ENCODE data around the gene CRIP3.
"Not testable (repeated sequence)": the region's sequence is repeated elsewhere in the genome, so short reads cannot be mapped to it uniquely, and the experiment has no call there.

The CRIP3 gene

DNA sequence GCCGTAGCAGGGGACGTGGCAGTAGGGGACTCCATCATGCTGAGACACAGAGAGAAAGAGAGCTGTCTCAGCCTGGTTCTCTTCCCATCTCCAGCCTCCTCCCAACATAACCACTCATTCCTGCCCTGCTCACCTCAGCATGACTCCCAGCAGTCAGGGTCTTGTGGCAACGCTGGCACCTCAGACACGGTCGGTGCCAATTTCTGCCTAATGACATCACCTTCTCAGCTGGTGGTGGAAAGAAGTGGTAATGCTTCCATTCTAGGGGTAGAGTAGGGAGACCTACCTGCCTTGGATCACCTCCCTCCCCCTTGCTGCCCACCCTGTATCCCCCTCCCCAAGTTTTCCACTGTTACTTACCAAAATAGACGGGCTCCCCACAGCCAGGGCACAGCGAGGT lies 2.5 kb downstream of the CRIP3 start:
- no peak for DNase-seq (ENCODE audit: low read depth)

DNA sequence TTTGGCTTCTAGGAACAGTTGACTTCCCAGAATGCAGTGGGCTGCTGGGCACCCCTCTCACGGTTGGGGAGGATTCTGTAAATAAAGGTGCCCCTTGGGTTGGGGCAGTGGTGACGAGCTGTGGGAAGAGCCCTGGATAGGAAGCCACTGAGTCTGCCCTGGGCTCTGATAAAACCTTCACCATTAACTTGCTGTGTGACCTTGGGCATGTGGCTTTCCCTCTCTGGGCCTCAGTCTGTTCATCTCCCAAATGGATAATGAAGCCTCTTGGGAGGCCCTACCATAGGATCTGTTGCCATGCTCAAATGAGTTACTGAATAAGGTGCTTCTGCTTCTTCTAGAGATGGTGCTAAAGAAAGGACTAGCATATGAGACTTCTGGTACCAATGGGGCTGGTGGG lies 3.7 kb downstream of the CRIP3 start:
- DNase-seq (ENCODE audit: low read depth), result no peak

DNA sequence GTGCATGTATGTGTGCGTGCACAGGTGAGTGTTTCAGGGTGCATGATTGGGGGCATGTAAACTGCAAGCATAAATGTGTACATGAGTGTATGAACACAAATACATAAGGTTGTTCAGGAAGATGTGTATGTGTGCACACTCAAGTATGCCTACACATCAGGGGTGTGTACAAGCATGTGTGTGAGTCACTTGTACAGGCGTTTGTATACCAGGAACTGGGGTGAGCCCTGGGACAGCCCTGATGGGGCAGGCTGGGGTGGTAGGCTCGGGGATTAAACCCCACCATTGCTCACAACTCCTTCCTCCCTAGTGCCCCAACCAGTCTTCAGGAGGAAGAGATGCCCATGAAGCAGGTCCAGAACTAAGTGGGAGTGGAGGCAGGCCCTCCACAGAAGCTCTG lies 4.3 kb downstream of the CRIP3 start:
- DNase-seq (ENCODE audit: low read depth), result no peak

DNA sequence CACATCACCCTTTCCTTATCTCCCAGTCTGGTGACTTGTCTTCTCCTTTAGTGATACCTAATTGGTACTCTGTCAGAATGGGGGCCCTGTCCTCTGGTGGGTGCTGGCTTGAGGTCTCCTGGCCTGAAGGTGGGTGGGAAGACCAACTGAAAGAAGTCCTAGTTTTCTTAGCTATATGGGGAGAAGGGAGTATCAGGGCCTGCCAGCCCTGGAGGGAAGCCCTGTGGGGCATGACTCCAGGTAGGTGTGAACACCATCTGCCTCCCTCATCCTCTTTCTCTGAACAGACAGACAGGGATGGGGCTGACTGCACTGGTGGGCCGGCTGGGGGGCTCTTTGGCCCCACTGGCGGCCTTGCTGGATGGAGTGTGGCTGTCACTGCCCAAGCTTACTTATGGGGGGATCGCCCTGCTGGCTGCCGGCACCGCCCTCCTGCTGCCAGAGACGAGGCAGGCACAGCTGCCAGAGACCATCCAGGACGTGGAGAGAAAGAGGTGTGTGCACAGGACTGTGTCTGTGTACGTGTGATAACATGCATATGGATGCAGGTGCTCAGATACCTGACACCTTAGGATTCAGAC lies 4.8 kb downstream of the CRIP3 start:
- DNase-seq (ENCODE audit: low read depth), result no peak

DNA sequence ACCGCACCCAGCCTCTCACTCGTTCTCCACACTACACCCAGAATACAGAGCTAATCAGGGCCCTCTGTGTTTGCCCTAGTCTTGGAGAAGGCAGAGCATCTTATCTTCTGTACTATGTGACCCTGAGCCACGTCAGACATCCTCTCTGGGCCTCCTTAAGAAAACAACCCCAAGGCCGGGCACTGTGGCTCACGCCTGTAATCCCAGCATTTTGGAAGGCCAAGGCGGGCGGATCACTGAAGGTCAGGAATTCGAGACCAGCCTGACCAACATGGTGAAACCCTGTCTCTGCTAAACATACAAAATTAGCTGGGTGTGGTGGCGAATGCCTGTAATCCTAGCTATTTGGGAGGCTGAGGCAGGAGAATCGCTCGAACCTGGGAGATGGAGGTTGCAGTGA lies 5.6 kb downstream of the CRIP3 start:
- DNase-seq (ENCODE audit: low read depth), result not testable (repeated sequence)

DNA sequence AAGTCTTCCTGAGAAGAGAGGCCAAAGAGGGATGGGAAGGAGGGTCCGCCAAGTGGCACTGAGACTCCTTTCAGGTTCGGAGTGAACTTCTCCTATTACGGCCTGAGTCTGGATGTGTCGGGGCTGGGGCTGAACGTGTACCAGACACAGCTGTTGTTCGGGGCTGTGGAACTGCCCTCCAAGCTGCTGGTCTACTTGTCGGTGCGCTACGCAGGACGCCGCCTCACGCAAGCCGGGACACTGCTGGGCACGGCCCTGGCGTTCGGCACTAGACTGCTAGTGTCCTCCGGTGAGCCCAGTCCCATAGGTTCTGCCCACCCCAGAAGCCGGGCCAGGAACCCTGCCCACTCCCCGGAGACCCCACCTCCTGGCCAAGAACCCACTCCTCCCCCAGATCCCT lies 6.5 kb downstream of the CRIP3 start:
- no peak for DNase-seq (ENCODE audit: low read depth)

DNA sequence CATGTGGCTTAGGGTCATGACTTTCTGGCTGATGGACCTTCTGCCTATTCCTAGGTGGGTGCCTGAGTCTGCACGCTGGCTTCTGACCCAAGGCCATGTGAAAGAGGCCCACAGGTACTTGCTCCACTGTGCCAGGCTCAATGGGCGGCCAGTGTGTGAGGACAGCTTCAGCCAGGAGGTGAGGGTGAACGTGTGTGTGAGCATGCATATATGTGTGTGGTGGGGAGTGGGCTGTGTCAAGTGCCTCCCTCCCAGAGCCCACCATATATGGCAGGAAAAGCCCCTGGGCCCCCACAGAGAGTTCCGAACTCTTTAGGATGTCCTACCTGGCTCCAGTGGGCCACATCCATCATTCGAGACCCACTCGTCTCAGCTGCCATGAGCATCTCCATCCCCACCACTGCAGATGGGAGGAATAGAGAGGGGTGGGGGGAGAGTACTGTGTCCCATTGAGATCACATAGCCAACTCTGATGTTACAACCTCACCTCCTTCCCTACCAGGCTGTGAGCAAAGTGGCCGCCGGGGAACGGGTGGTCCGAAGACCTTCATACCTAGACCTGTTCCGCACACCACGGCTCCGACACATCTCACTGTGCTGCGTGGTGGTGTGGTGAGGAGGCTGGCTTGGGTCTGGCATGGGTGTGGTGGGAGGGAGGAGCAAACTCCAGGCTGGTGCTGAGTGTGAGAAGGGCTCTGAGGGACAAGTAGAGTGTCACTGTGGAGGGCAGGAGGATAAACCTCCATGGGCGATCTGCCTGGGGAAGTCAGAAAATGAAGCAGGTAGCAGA lies 7.3 kb downstream of the CRIP3 start:
- no peak for DNase-seq (ENCODE audit: low read depth)

DNA sequence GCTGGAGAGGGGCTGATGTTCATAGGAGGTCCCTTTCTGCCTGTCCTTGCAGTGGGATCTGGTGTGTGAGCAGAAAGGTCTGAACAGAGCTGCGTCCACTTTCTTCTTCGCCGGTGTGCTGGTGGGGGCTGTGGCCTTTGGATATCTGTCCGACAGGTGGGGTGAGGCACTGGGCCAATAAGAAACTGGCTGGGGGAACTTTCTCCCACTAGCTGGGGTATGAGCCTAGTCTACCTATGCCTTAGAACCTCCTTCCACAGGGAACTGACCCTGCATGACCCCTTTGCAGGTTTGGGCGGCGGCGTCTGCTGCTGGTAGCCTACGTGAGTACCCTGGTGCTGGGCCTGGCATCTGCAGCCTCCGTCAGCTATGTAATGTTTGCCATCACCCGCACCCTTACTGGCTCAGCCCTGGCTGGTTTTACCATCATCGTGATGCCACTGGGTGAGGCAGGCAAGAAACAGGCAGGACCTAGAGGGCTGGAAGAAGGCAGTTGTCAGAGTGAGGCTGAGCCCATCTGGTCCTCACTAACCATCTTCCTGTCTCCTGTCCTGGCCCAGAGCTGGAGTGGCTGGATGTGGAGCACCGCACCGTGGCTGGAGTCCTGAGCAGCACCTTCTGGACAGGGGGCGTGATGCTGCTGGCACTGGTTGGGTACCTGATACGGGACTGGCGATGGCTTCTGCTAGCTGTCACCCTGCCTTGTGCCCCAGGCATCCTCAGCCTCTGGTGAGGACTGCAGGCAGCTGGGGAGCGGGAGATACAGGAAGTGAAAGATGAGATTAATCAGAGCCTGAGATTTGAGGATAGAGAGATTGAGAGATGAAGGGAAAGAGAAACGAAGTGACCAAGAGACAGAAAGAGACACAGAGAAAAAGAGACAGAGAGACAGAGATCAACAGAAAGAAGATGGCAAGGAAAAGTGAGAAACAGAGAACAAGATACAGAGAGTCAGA lies 9.0 kb downstream of the CRIP3 start:
- DNase-seq (ENCODE audit: low read depth), result no peak

DNA sequence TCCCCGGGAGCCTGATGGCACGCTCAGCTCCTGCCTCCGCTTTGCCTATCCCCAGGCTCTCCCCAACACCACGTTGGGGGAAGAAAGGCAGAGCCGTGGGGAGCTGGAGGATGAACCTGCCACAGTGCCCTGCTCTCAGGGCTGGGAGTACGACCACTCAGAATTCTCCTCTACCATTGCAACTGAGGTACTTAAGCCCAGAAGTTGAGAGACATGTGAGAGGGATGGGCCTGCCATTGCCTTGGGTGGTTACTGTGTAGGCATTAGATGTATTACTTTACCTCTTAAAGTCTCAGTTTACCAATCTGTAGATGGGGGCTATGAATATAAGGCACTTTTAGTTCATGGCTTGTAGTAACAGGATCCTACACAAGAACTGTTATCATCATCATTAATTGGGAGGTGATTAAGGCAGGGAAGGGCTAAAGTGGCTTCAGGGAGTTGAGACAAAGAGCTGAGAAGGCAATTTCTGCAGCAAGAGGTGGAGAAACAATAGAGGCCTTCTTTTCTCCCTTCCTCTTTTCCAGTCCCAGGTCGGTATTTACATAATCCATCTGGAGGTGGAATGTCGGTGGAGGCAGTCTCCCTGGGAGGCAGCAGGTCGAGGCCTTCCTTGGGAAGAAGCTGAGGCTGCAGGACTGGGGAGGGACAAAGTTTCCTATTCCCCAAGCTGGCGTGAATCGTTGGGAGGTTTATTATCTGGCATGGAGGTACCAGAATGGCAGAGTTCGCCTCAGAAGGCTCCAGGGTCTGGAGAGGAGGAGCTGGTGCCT lies 9.9 kb downstream of the CRIP3 start:
- no peak for DNase-seq (ENCODE audit: low read depth)

DNA sequence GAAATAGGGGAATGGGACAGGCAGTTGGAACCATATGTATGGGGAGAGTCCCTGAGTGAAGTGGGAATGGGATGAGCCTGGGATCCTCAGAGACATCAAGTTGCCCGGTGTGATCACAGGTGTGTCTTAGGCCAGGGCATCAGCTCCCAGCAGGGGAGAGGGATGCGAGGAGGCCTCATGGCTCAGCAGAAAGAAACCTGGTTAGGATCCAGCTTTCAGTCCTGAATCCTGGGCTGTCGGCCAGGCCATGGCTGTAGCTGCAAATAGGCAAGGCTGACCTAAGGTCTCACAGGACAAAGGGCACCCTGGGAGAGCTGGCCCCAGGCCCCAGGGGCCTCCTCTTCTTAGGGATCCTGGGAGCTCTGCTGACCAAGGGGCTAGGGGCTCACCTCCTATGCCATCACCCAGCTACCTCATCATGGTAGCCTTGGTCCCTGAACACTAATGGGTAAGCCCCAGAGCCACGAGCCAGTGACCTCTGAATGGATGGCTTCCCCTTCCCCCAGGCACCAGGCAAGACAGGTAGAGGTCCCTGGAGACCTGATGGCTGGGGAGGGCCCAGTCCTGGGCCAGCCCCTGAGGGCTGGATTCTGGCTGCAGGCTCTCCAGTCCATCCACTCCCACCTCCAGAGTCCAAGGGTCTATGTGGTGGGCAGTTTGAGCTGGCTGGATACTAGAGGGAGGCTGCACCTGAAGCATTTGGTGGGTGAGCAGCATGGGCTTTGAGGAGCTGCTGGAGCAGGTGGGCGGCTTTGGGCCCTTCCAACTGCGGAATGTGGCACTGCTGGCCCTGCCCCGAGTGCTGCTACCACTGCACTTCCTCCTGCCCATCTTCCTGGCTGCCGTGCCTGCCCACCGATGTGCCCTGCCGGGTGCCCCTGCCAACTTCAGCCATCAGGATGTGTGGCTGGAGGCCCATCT lies 10.7 kb downstream of the CRIP3 start, which contains the start of gene SLC22A7:
SLC22A7 (plus strand) TSS at position 617 of the 921 bp plus-strand sequence; CDS start at position 716, 99 bp downstream.
- no peak for DNase-seq (ENCODE audit: low read depth)

DNA sequence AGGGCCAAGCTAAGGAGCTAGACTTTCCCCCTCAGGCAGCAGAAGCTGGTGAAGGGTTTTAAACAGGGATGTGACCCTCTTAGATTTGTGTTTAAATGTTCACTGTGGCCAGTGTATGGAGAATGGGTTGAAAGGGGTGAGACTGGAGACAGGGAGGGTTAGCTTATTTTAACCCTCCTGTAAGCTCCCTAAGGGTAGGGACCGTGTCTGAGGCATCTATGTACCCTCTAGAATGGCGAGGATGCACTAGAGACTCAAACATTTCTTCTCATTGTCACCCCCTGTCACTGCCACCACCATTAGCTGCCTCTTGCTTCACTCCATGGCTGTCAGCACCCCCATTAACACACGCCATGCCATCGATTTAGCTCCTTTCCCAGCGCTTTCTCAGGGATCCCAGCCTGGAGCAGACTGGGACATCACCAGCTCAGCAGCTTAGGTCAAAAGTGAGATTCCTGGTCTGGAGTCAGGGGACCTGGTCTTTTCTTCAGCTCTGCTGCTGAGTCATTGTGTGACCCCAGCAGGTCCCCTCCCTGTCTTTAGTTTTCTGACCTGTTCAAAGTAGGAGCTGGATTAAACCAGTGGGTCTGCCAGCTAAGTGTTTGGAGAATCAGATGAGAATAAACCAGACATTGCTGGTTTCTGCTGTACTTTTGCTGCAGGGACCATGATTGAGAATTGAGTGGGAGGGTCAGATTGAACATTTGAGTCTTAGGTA lies 11.7 kb downstream of the CRIP3 start:
- no peak for DNase-seq (ENCODE audit: low read depth)

DNA sequence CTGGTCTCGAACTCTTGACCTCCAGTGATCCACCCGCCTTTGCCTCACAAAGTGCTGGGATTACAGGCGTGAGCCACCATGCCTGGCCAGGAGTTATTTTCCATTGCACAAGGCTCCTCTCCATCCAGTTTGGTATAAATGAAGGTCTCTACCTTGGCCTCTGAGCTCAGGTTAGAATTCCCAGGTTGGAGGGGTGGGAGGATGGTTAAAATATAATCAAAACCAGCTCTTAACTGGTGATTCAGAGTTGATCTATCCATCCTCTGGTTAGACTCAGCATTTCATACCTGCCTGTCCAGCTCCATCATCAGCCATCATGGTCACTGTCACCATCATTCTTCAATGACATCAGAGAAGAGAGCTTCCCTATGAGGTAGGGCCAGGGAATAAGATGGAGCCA lies 13.2 kb downstream of the CRIP3 start:
- DNase-seq (ENCODE audit: low read depth), result no peak

DNA sequence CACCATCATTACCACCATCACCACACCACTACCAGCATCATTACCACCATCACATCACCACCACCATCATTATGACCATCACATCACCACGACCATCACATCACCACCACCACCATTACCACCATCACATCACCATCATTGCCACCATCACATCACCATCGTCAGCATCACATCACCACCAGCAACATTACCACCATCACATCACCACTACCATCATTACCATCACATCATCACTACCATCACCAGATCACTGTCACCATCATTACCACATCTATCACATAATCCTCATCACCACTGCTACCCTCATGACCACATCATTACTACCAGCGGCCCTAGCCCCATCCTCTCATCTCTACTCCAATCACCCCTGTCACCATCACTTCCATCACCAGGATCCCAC lies 14.1 kb downstream of the CRIP3 start:
- DNase-seq (ENCODE audit: low read depth), result no peak

DNA sequence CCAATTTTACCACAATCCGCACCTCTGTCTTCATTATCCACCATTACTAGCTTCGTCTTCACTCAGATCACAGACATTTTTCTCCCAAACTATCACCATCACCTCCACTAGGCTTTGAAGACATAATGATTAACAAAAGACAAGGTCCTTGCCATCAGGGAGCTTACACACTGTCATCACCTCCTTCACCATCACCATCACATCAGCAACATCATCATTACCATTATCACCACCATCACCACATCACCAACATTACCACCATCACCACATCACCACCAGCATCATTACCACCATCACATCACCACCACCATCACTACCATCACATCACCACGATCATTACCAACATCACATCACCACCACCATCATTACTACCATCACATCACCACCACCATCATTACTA lies 14.9 kb downstream of the CRIP3 start:
- DNase-seq (ENCODE audit: low read depth), result no peak

DNA sequence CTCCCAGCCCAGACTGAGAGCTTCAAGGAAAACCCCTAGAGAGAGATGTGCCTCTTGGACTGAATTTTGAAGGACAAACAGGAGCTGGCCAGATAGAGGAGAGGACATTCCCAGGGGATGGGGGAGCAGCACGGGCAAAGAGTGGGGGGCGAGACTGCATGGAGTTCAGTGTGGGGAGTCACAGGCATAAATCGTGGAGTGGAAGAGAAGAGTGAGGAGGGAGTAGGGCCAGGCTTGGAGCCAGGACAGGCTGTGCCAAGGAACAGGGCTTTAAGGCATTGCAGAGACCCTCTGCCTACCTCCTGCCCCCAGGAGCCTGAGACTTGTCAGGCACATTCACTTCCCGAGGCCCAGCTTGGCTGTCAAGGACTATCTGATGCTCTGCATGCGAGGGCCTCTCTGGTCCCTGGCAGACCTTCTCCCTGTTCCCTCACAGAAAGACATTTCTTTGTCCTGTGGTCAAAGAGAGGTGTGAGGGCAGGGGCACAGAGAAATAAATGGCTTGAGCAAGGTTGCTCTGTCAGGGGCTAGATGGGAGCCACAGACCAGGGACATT lies 15.8 kb downstream of the CRIP3 start:
- no peak for DNase-seq (ENCODE audit: low read depth)

DNA sequence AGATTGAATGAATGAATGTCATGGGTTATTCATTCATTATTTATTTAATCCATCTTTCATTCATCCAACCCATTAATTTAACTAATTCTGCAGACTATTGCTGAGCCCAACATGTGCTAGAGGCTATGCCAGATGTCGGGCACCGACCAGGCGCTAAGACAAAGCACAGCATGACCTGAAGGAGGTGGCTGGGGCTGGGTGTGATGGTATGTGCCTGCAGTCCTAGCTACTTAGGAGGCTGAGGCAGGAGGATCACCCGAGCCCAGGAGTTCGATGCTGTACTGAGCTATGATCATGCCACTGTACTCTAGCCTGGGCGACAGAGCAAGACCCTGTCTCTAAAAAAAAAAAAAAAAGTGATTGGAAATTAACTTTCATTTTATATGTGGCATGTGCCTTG lies 16.3 kb downstream of the CRIP3 start:
- no peak for DNase-seq (ENCODE audit: low read depth)

DNA sequence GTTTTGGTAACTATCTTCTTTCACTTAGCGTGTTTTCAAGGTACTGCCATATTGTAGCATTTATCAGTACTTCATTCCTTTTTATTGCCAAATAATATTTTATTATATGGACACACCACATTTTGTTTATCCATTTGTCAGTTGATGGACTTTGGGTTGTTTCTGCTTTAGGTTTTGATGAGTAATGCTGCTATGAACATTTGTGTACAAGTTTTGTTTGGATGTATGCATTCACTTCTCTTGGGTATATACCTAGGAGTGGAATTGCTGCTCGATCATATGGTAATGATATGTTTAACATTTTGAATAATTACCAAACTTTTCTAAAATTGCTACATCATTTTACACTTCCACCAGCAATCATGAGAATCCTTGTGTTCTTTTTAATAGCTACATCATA lies 16.9 kb downstream of the CRIP3 start:
- DNase-seq (ENCODE audit: low read depth), result no peak

DNA sequence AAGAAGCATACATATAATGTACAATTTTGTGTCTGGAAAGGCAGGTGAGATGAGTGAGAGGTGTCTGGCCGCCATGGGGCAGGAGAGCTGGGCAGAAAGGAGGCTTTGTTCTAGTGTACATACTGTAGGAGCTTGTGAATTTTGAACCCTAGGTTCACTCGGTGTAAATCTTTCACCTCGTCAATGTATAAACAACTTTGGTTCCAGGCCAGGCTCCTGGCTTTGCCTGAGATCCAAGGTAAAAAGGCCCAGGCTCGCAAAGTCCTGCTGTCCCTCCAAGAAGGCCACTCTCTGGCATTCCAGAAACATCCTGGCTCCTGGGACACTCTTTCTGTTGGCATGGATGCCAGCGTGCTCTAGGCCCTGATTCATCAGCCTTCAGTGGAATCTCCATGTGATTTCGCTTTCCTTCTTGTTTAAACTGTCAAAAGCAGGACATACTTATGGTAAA lies 17.7 kb downstream of the CRIP3 start:
- DNase-seq (ENCODE audit: low read depth), result no peak

DNA sequence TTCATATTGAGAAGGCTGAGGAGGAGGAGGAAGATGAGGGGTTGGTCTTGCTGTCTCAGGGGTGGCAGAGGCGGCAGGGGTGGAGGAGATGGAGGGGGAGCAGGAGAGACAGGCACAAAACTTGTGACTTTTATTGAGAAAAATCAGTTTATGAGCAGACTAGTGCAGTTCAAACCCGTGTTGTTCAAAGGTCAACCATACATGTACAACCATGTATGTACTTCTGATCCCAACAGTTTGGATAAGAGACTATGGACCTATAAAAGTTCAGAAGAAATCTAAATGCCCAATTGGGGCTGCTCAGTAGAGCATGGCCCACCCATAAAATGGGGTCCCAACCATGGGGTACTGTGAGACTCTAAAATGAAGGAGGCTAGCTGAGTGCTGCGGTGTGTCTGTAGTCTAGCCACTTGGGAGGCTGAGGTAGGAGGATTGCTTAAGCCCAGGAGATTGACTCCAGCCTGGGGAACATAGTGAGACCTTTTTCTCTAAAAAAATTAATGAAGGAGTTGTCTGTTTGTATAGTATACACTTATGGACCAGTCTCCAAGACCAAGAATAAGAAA lies 18.2 kb downstream of the CRIP3 start:
- DNase-seq (ENCODE audit: low read depth), result no peak

Measured in activated T-cell treated with anti-CD3 and anti-CD28 coated beads for 24 hours (primary cell).